ENCODE measurements around the gene TMPRSS11F.

TMPRSS11F gene

GRCh38 chr4:68077301-68077700, 52.4 kb downstream of the TMPRSS11F start:
- DNase-seq (ENCODE audit: low read depth in 2 of 2), result no peak

GRCh38 chr4:68076194-68076593, 53.5 kb downstream of the TMPRSS11F start:
- no peak for DNase-seq (ENCODE audit: low read depth in 2 of 2)

GRCh38 chr4:68074397-68074796, 55.3 kb downstream of the TMPRSS11F start:
- DNase-seq (ENCODE audit: low read depth in 2 of 2), result no peak

GRCh38 chr4:68070302-68070701, 59.4 kb downstream of the TMPRSS11F start:
- no peak for DNase-seq (ENCODE audit: low read depth in 2 of 2)

- DNase-seq (ENCODE audit: low read depth in 2 of 2), result no peak
Observed at GRCh38 chr4:68062501-68062900, 67.2 kb downstream of the TMPRSS11F start.

GRCh38 chr4:68038272-68038671, 91.4 kb downstream of the TMPRSS11F start:
- DNase-seq (ENCODE audit: low read depth in 2 of 2), result no peak

- DNase-seq (ENCODE audit: low read depth in 2 of 2), result no peak
Observed at GRCh38 chr4:68021185-68021584, 108.5 kb downstream of the TMPRSS11F start.

GRCh38 chr4:68011684-68012083, 118.0 kb downstream of the TMPRSS11F start:
- no peak for DNase-seq (ENCODE audit: low read depth in 2 of 2)
